Activated CD8-positive, alpha-beta T cell treated with anti-CD3 and anti-CD28 coated beads for 36 hours (primary cell): Measurements from ENCODE around the gene COL1A2. TPM values are rescaled to one million over a fixed set of nuclear protein-coding genes. Genes with fewer than 3 reads are reported as not detected.

Source experiments
- ATAC-seq: fragments of 200-7000 bp; cut with Tn5 transposase; one replicate; pipeline ENCODE4 v1.10.0; 2021; ENCODE audit warnings: mild to moderate bottlenecking, moderate library complexity
- CTCF ChIA-PET: fragments of 350-600 bp; sonication (Branson Sonifier 250); formaldehyde crosslinking; loops from one replicate; lab custom pipeline; 2021; ENCODE audit warnings: antibody characterized with exemption; lab: Charles Lee
- POLR2A ChIA-PET: fragments of 350-600 bp; sonication (Branson Sonifier 250); formaldehyde crosslinking; loops from one replicate; lab custom pipeline; 2021; ENCODE audit warnings: antibody characterized with exemption; lab: Charles Lee
- DNase-seq: peaks from one replicate; pipeline ENCODE4 v3.0.0-alpha.2; 2020
- H3K27ac Mint-ChIP-seq: one replicate; pipeline ENCODE4 v1.8.0; 2021; ENCODE audit warnings: mild to moderate bottlenecking, mixed read lengths
- H3K27me3 Mint-ChIP-seq: one replicate; pipeline ENCODE4 v1.8.0; 2021; ENCODE audit warnings: mixed read lengths
- H3K36me3 Mint-ChIP-seq: one replicate; pipeline ENCODE4 v1.8.0; 2021; ENCODE audit warnings: low read depth, mixed read lengths
- H3K4me1 Mint-ChIP-seq: one replicate; pipeline ENCODE4 v1.8.0; 2021; ENCODE audit warnings: low read depth, mixed read lengths
- H3K4me3 Mint-ChIP-seq: one replicate; pipeline ENCODE4 v1.8.0; 2021; ENCODE audit warnings: mild to moderate bottlenecking, moderate library complexity, mixed read lengths
- H3K9me3 Mint-ChIP-seq: one replicate; pipeline ENCODE4 v1.8.0; 2021; ENCODE audit warnings: mixed read lengths
- CTCF ChIP-seq: fragments of 200-600 bp; IDR thresholded peaks from one replicate; pipeline ENCODE4 v1.8.0; 2022; ENCODE audit warnings: antibody characterized with exemption, mild to moderate bottlenecking
- intact Hi-C: fragments of 100-400 bp; cut with micrococcal nuclease; formaldehyde crosslinking; loops from one replicate; pipeline ENCODE4 v1.10.0; 2022
- total RNA-seq, 2 experiments: library from RNA; stranded (reverse); gene quantifications; one replicate each; pipeline ENCODE4 v1.2.3, GENCODE V29; 2021

COL1A2 gene
- total RNA-seq, 2 experiments from 2014 or later = 0.47 to 0.56 TPM

GRCh38 chr7:94352887-94353286, 41.8 kb upstream of the COL1A2 start:
- H3K4me1 Mint-ChIP-seq = no peaks in the 10 kb centered on the region
- ATAC-seq = no peak
- H3K4me3 Mint-ChIP-seq = no peak overlapping the region
- H3K36me3 Mint-ChIP-seq = no peaks in the 10 kb centered on the region
- ChIA-PET CTCF (no interaction called here), POLR2A (no interaction called here)
- intact Hi-C loops = no loop called here
- H3K27ac Mint-ChIP-seq = no peak overlapping the region
- TF ChIP-seq CTCF = no peak
- DNase-seq = no peak
- H3K9me3 Mint-ChIP-seq = no peaks in the 10 kb centered on the region
- peaks cover 7% of the 10 kb centered on the region for H3K27me3 Mint-ChIP-seq

GRCh38 chr7:94354953-94355352, 39.7 kb upstream of the COL1A2 start:
- no peaks in the 10 kb centered on the region for H3K4me1 Mint-ChIP-seq
- H3K27ac Mint-ChIP-seq = no peak overlapping the region
- ATAC-seq (no peak), DNase-seq (no peak)
- ChIA-PET CTCF (no interaction called here), POLR2A (no interaction called here)
- intact Hi-C loops = no loop called here
- H3K36me3 Mint-ChIP-seq = no peaks in the 10 kb centered on the region
- TF ChIP-seq CTCF = no peak
- peaks cover 9% of the 10 kb centered on the region for H3K27me3 Mint-ChIP-seq
- H3K4me3 Mint-ChIP-seq = no peak overlapping the region
- H3K9me3 Mint-ChIP-seq = no peaks in the 10 kb centered on the region

- Mint-ChIP-seq H3K36me3 (no peaks in the 10 kb centered on the region), H3K4me1 (no peaks in the 10 kb centered on the region), H3K4me3 (no peak overlapping the region), H3K27me3 (peaks cover 9% of the 10 kb centered on the region), H3K9me3 (no peaks in the 10 kb centered on the region), H3K27ac (no peak overlapping the region)
- no peak for ATAC-seq
- CTCF ChIA-PET = no interaction called here
- POLR2A ChIA-PET = no interaction called here
- no peak for TF ChIP-seq CTCF
- intact Hi-C loops = no loop called here
- no peak for DNase-seq
Observed at GRCh38 chr7:94355454-94355853, 39.2 kb upstream of the COL1A2 start.

- DNase-seq (no peak), ATAC-seq (no peak)
- no peak overlapping the region for H3K27ac Mint-ChIP-seq
- H3K4me1 Mint-ChIP-seq = no peaks in the 10 kb centered on the region
- CTCF ChIA-PET = no interaction called here
- peaks cover 13% of the 10 kb centered on the region for H3K27me3 Mint-ChIP-seq
- intact Hi-C loops = no loop called here
- no peaks in the 10 kb centered on the region for H3K36me3 Mint-ChIP-seq
- no peak for TF ChIP-seq CTCF
- H3K4me3 Mint-ChIP-seq = no peak overlapping the region
- no peaks in the 10 kb centered on the region for H3K9me3 Mint-ChIP-seq
- POLR2A ChIA-PET = no interaction called here
Observed at GRCh38 chr7:94357076-94357475, 37.6 kb upstream of the COL1A2 start.

GRCh38 chr7:94360926-94361325, 33.8 kb upstream of the COL1A2 start:
- H3K36me3 Mint-ChIP-seq = no peaks in the 10 kb centered on the region
- no peaks in the 10 kb centered on the region for H3K9me3 Mint-ChIP-seq
- no peak overlapping the region for H3K4me3 Mint-ChIP-seq
- no peaks in the 10 kb centered on the region for H3K4me1 Mint-ChIP-seq
- H3K27me3 Mint-ChIP-seq = peaks cover 11% of the 10 kb centered on the region
- ATAC-seq (no peak), DNase-seq (no peak)
- POLR2A ChIA-PET = no interaction called here
- CTCF ChIA-PET = no interaction called here
- TF ChIP-seq CTCF = no peak
- intact Hi-C loops = no loop called here
- no peak overlapping the region for H3K27ac Mint-ChIP-seq
